H9 (cell line): ENCODE data around the gene MRPS17. TPM values are rescaled to one million over a fixed set of nuclear protein-coding genes. Genes with fewer than 3 reads are reported as not detected.

Experiments
- DNase-seq: peaks from one replicate; pipeline ENCODE4 v3.0.0-alpha.2; 2017
- H2AFZ ChIP-seq: one replicate; pipeline ENCODE4 v1.6.1; 2013; ENCODE audit warnings: mild to moderate bottlenecking, low read length, control low read depth, moderate library complexity
- H2AK5ac ChIP-seq: 2 replicates; pipeline ENCODE4 v1.6.1; 2013; ENCODE audit warnings: low read length, control low read depth, mixed read lengths; ENCODE audit not compliant: insufficient read length
- H2BK120ac ChIP-seq: one replicate; pipeline ENCODE4 v1.6.1; 2013; ENCODE audit warnings: low read depth, mild to moderate bottlenecking, low read length, control low read depth, inconsistent platforms; ENCODE audit not compliant: poor library complexity, severe bottlenecking
- H2BK12ac ChIP-seq: 2 replicates; pipeline ENCODE4 v1.6.1; 2013; ENCODE audit warnings: low read length, control low read depth, mixed read lengths, low read depth; ENCODE audit not compliant: insufficient read length
- H2BK15ac ChIP-seq: 2 replicates; pipeline ENCODE4 v1.6.1; 2013; ENCODE audit warnings: low read depth, low read length, control low read depth
- H2BK20ac ChIP-seq: one replicate; pipeline ENCODE4 v1.6.1; 2013; ENCODE audit warnings: low read depth, mild to moderate bottlenecking, low read length, control low read depth, inconsistent platforms; ENCODE audit not compliant: poor library complexity, severe bottlenecking
- H2BK5ac ChIP-seq: 2 replicates; pipeline ENCODE4 v1.6.1; 2013; ENCODE audit warnings: low read length, control low read depth, mixed read lengths; ENCODE audit not compliant: insufficient read length
- H3K14ac ChIP-seq: 2 replicates; pipeline ENCODE4 v1.6.1; 2013; ENCODE audit warnings: low read length, control low read depth; ENCODE audit not compliant: insufficient read depth
- H3K18ac ChIP-seq: 2 replicates; pipeline ENCODE4 v1.6.1; 2013; ENCODE audit warnings: low read depth, mild to moderate bottlenecking, mixed read lengths, low read length, control low read depth; ENCODE audit not compliant: insufficient read length
- H3K23ac ChIP-seq: 2 replicates; pipeline ENCODE4 v1.6.1; 2013; ENCODE audit warnings: low read length, control low read depth, mixed read lengths, low read depth; ENCODE audit not compliant: insufficient read length
- H3K23me2 ChIP-seq: 2 replicates; pipeline ENCODE4 v1.6.1; 2013; ENCODE audit warnings: low read depth, mild to moderate bottlenecking, mixed read lengths, low read length, control low read depth; ENCODE audit not compliant: insufficient read length, poor library complexity, severe bottlenecking
- H3K27ac ChIP-seq: 2 replicates; pipeline ENCODE4 v1.5.1; 2013; ENCODE audit warnings: low read length, control low read depth, mixed read lengths, low read depth; ENCODE audit not compliant: insufficient read length
- H3K27me3 ChIP-seq: 2 replicates; pipeline ENCODE4 v1.6.1; 2013; ENCODE audit warnings: low read length, control low read depth, inconsistent platforms; ENCODE audit not compliant: insufficient read depth
- H3K4ac ChIP-seq: 2 replicates; pipeline ENCODE4 v1.6.1; 2013; ENCODE audit warnings: low read depth, mild to moderate bottlenecking, control low read depth, inconsistent platforms, low read length, moderate library complexity
- H3K4me1 ChIP-seq: 2 replicates; pipeline ENCODE4 v1.6.1; 2013; ENCODE audit warnings: low read length, control low read depth, inconsistent platforms; ENCODE audit not compliant: insufficient read depth
- H3K4me2 ChIP-seq: 2 replicates; pipeline ENCODE4 v1.6.1; 2013; ENCODE audit warnings: low read length, control low read depth, mixed read lengths; ENCODE audit not compliant: insufficient read length, insufficient read depth
- H3K56ac ChIP-seq: 2 replicates; pipeline ENCODE4 v1.6.1; 2013; ENCODE audit warnings: low read depth, mild to moderate bottlenecking, mixed read lengths, low read length, control low read depth; ENCODE audit not compliant: insufficient read length
- H3K79me1 ChIP-seq: 2 replicates; pipeline ENCODE4 v1.6.1; 2013; ENCODE audit warnings: low read depth, mild to moderate bottlenecking, moderate library complexity, low read length, control low read depth, inconsistent platforms; ENCODE audit not compliant: insufficient read depth, poor library complexity, severe bottlenecking
- H3K79me2 ChIP-seq: 2 replicates; pipeline ENCODE4 v1.6.1; 2013; ENCODE audit warnings: low read length, control low read depth, inconsistent platforms; ENCODE audit not compliant: insufficient read depth
- H3K9ac ChIP-seq: 2 replicates; pipeline ENCODE4 v1.6.1; 2013; ENCODE audit warnings: low read length, control low read depth, mixed read lengths; ENCODE audit not compliant: insufficient read length; ENCODE audit errors: extremely low read depth
- H3K9me3 ChIP-seq: one replicate; pipeline ENCODE4 v1.6.1; 2013; ENCODE audit warnings: low read depth, low read length, inconsistent platforms; ENCODE audit not compliant: control insufficient read depth
- H3T11ph ChIP-seq: one replicate; pipeline ENCODE4 v1.6.1; 2013; ENCODE audit warnings: mild to moderate bottlenecking, low read length, control low read depth, inconsistent platforms
- H4K20me1 ChIP-seq: one replicate; pipeline ENCODE4 v1.6.1; 2013; ENCODE audit not compliant: control insufficient read depth, insufficient read length, insufficient read depth
- H4K5ac ChIP-seq: 2 replicates; pipeline ENCODE4 v1.6.1; 2013; ENCODE audit warnings: low read depth, mild to moderate bottlenecking, mixed read lengths, low read length, control low read depth; ENCODE audit not compliant: insufficient read length
- H4K8ac ChIP-seq: replicated peaks from 2 replicates; pipeline ENCODE4 v1.6.1; 2013; ENCODE audit warnings: low read length, control low read depth, mixed read lengths, low read depth; ENCODE audit not compliant: insufficient read length
- H4K91ac ChIP-seq: 2 replicates; pipeline ENCODE4 v1.6.1; 2013; ENCODE audit warnings: low read depth, mild to moderate bottlenecking, moderate library complexity, mixed read lengths, low read length, control low read depth; ENCODE audit not compliant: insufficient read length
- H3K27ac Mint-ChIP-seq, 3 experiments: 2 replicates in 2 of 3; 3 replicates in 1 of 3; pipeline ENCODE4 v1.8.0; 2020 to 2021; ENCODE audit warnings: mixed read lengths in 3 of 3, mild to moderate bottlenecking in 1 of 3, moderate library complexity in 1 of 3
- H3K27me3 Mint-ChIP-seq: 2 replicates; pipeline ENCODE4 v1.8.0; 2021; ENCODE audit warnings: low read depth, mild to moderate bottlenecking, moderate library complexity, mixed read lengths
- H3K36me3 Mint-ChIP-seq, 3 experiments: 2 replicates in 2 of 3; 3 replicates in 1 of 3; pipeline ENCODE4 v1.8.0; 2020 to 2021; ENCODE audit warnings: low read depth in 3 of 3, mixed read lengths in 3 of 3; ENCODE audit not compliant: insufficient read depth in 1 of 3
- H3K4me1 Mint-ChIP-seq, 2 experiments: 2 replicates each; pipeline ENCODE4 v1.8.0; 2020; ENCODE audit warnings: mixed read lengths in 2 of 2
- H3K4me3 Mint-ChIP-seq, 2 experiments: 2 replicates in 1 of 2; 3 replicates in 1 of 2; pipeline ENCODE4 v1.8.0; 2020 to 2021; ENCODE audit warnings: mild to moderate bottlenecking in 2 of 2, mixed read lengths in 2 of 2, moderate library complexity in 1 of 2
- H3K9me3 Mint-ChIP-seq, 2 experiments: 2 replicates in 1 of 2; 3 replicates in 1 of 2; pipeline ENCODE4 v1.8.0; 2020; ENCODE audit warnings: mild to moderate bottlenecking in 2 of 2, mixed read lengths in 2 of 2, moderate library complexity in 1 of 2
- WGBS: extraction: QIAGEN DNeasy Blood & Tissue Kit; methylation state at CpG from one replicate; pipeline ENCODE4 v1.1.7; 2013; ENCODE audit warnings: missing lambda C conversion rate, low lambda C conversion rate, mixed read lengths; ENCODE audit not compliant: insufficient read length; ENCODE audit errors: extremely low coverage; 5-methylcytosine and 5-hydroxymethylcytosine counted together
- total RNA-seq: library from RNA; stranded (reverse); gene quantifications from 2 replicates; pipeline ENCODE4 v1.2.1, GENCODE V29; 2021
- TF ChIP-seq, protein P1 (sequence below): fragments of 200-600 bp; sonication (generic); conservative IDR thresholded peaks from 3 replicates; pipeline ENCODE4 v1.8.0; 2021; ENCODE audit warnings: antibody characterized with exemption, mild to moderate bottlenecking

The MRPS17 gene
- total RNA-seq, 1 experiment from 2014 or later: 28.0 TPM

DNA sequence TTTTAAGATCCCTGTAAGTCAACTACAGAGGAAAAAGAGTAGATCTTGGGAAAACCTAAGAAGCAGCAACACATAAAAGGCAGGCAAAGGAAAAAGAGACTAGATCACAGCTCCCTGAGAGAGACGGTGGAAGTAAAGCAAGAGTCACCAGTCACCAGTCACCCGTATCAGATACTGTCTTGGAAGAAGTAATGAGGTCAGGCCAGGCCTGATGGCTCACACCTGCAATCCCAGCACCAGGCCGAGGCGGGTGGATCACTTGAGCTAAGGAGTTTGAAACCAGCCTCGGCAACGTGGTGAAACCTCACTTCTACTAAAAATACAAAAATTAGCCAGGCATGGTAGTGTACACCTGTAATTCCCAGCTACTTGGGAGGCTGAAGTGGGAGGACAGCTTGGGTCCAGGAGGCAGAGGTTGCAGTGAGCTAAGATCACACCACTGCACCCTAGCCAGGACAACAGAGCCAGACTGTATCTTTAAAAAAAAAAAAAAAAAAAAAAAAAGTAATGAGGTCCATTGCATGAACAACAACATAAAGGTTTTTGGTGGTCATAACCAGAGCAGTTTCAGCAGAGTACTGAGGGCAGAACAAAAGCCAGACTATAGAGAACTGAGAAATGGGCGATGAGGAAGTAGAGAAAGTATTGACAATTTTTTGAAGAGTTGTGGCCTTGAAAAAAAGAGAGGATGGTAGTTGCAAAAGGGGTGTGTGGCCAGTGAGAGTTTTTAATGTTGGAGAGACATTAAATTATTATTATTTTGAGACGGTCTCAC is 47.5 kb upstream of the MRPS17 start:
- no peak overlapping the region for H2BK120ac ChIP-seq

More for the DNA sequence above, 47.5 kb upstream of the MRPS17 start:
- TF ChIP-seq, protein P1, sequence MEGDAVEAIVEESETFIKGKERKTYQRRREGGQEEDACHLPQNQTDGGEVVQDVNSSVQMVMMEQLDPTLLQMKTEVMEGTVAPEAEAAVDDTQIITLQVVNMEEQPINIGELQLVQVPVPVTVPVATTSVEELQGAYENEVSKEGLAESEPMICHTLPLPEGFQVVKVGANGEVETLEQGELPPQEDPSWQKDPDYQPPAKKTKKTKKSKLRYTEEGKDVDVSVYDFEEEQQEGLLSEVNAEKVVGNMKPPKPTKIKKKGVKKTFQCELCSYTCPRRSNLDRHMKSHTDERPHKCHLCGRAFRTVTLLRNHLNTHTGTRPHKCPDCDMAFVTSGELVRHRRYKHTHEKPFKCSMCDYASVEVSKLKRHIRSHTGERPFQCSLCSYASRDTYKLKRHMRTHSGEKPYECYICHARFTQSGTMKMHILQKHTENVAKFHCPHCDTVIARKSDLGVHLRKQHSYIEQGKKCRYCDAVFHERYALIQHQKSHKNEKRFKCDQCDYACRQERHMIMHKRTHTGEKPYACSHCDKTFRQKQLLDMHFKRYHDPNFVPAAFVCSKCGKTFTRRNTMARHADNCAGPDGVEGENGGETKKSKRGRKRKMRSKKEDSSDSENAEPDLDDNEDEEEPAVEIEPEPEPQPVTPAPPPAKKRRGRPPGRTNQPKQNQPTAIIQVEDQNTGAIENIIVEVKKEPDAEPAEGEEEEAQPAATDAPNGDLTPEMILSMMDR: no peak
- Histone ChIP-seq H3K27me3 (no peaks in the 10 kb centered on the region), H3K56ac (no peak overlapping the region), H3K23ac (no peak overlapping the region), H4K20me1 (no peaks in the 10 kb centered on the region), H4K5ac (no peak overlapping the region), H2BK20ac (no peak overlapping the region), H2BK15ac (no peak overlapping the region), H3K27ac (no peak overlapping the region), H2BK5ac (no peak overlapping the region), H4K91ac (no peak overlapping the region), H4K8ac (no peak overlapping the region), H2AK5ac (no peak overlapping the region), H3K9me3 (no peaks in the 10 kb centered on the region), H3K4me2 (no peak overlapping the region), H3K4ac (no peak overlapping the region), H3K4me1 (peaks cover 3% of the 10 kb centered on the region; the same call in 1 of the 2 replicates), H3K14ac (no peak overlapping the region), H3K18ac (no peak overlapping the region), H3T11ph (no peak overlapping the region), H2BK12ac (no peak overlapping the region), H3K79me2 (no peaks in the 10 kb centered on the region), H3K9ac (no peak overlapping the region), H3K23me2 (no peaks in the 10 kb centered on the region), H2AFZ (no peak overlapping the region), H3K79me1 (no peaks in the 10 kb centered on the region)
- H3K9me3 Mint-ChIP-seq: peaks cover 20 to 25% of the 10 kb centered on the region in 2 experiments
- H3K4me3 Mint-ChIP-seq: no peak overlapping the region
- peaks cover 11% of the 10 kb centered on the region in 2 experiments for H3K4me1 Mint-ChIP-seq
- WGBS: no CpG with 5 or more reads among the region's 8 CpGs
- H3K36me3 Mint-ChIP-seq: peaks cover 14 to 24% (median 14%) of the 10 kb centered on the region in 3 experiments; a peak in 6 of 7 replicates
- no peak overlapping the region for H3K27ac Mint-ChIP-seq
- DNase-seq: no peak
- no peaks in the 10 kb centered on the region; the same call in 1 of the 2 replicates for H3K27me3 Mint-ChIP-seq
